CD8-positive, alpha-beta memory T cell (primary cell): Measurements from ENCODE around the gene STOM. TPM values are rescaled to one million over a fixed set of nuclear protein-coding genes. Genes with fewer than 3 reads are reported as not detected.
A peak's percentile ranks its signal among the peaks of the same experiment; 100 is the strongest.

Source experiments
- CTCF ChIA-PET: fragments of 350-600 bp; sonication (Branson Sonifier 250); formaldehyde crosslinking; loops from one replicate; lab custom pipeline; 2021; ENCODE audit warnings: antibody characterized with exemption; lab: Charles Lee
- POLR2A ChIA-PET: fragments of 350-600 bp; sonication (Branson Sonifier 250); formaldehyde crosslinking; loops from one replicate; lab custom pipeline; 2021; ENCODE audit warnings: antibody characterized with exemption; lab: Charles Lee
- DNase-seq, 5 donors: peaks; one replicate each; pipeline versions ENCODE4 v3.0.0 to v3.0.0-alpha.2; 2020 to 2022; ENCODE audit warnings: mixed read lengths in 1 of 5
- H3K27ac ChIP-seq: one replicate; pipeline ENCODE4 v1.7.0; 2013; ENCODE audit warnings: low read depth, mild to moderate bottlenecking, low read length, moderate library complexity
- H3K27me3 ChIP-seq: 2 replicates; pipeline ENCODE4 v1.7.0; 2013; ENCODE audit warnings: low read length, mild to moderate bottlenecking; ENCODE audit not compliant: insufficient read depth, poor library complexity, severe bottlenecking
- H3K36me3 ChIP-seq: 2 replicates; pipeline ENCODE4 v1.7.0; 2013; ENCODE audit warnings: mild to moderate bottlenecking, low read length, moderate library complexity; ENCODE audit not compliant: insufficient read depth
- H3K4me1 ChIP-seq: 2 replicates; pipeline ENCODE4 v1.7.0; 2013; ENCODE audit warnings: mild to moderate bottlenecking, low read length, moderate library complexity; ENCODE audit not compliant: insufficient read depth
- H3K4me3 ChIP-seq: 2 replicates; pipeline ENCODE4 v1.7.0; 2013; ENCODE audit warnings: mild to moderate bottlenecking, low read length
- H3K9me3 ChIP-seq: 2 replicates; pipeline ENCODE4 v1.7.0; 2013; ENCODE audit warnings: mild to moderate bottlenecking, low read length
- H3K27ac Mint-ChIP-seq, 8 donors: one replicate each; pipeline ENCODE4 v1.8.0; 2020 to 2021; ENCODE audit warnings: mixed read lengths in 8 of 8, mild to moderate bottlenecking in 6 of 8, inconsistent platforms in 3 of 8, moderate library complexity in 3 of 8
- H3K27me3 Mint-ChIP-seq, 2 donors: one replicate each; pipeline ENCODE4 v1.8.0; 2020 to 2021; ENCODE audit warnings: mixed read lengths in 2 of 2, mild to moderate bottlenecking in 1 of 2, moderate library complexity in 1 of 2
- H3K36me3 Mint-ChIP-seq, 3 donors: one replicate each; pipeline ENCODE4 v1.8.0; 2020 to 2021; ENCODE audit warnings: mixed read lengths in 3 of 3, inconsistent platforms in 1 of 3, mild to moderate bottlenecking in 1 of 3
- H3K4me1 Mint-ChIP-seq, 3 donors: one replicate each; pipeline ENCODE4 v1.8.0; 2020 to 2021; ENCODE audit warnings: mixed read lengths in 3 of 3, inconsistent platforms in 1 of 3, mild to moderate bottlenecking in 1 of 3
- H3K4me3 Mint-ChIP-seq, 7 donors: one replicate each; pipeline ENCODE4 v1.8.0; 2020 to 2021; ENCODE audit warnings: mixed read lengths in 7 of 7, mild to moderate bottlenecking in 6 of 7, moderate library complexity in 4 of 7, inconsistent platforms in 2 of 7
- H3K9me3 Mint-ChIP-seq, 5 donors: one replicate each; pipeline ENCODE4 v1.8.0; 2020 to 2022; ENCODE audit warnings: mixed read lengths in 5 of 5, mild to moderate bottlenecking in 3 of 5, moderate library complexity in 2 of 5, inconsistent platforms in 1 of 5
- polyA plus RNA-seq: library from polyadenylated mRNA; unstranded; fragments of 300-500 nt; fragmentation: Illumina TruSeq; gene quantifications from one replicate; pipeline ENCODE4 v1.2.3, GENCODE V29; 2021
- total RNA-seq, 2 experiments: library from RNA; stranded (reverse); gene quantifications; one replicate each; pipeline ENCODE4 v1.2.3, GENCODE V29; 2021

STOM gene
- total and polyA plus RNA-seq, 3 experiments from 2014 or later: 63.0 to 315 (median 67.3) TPM

DNA sequence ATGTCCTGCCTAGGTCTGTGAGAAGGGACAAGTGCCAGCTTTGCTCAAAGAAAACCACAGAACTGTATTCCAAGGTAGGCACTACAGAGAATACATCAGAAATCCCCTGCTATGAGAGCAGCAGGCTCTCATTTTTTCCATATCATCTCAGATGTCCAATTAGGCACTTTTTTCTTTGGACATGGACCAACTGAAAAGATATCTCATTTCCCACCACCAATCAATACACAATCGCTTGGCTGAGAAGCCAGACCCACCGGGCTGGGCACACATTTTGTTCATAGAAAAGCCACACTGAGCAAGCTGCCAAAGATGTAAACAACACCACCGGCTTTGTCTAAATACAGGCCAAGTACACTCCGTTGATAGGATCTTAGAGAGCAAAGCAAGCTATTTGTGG, 25.9 kb downstream of the STOM start:
- ChIA-PET CTCF (interaction anchor here (0.6 to 1.2 kb wide), 5 partner anchors 17 to 32 kb away, joined by 3 to 7 read pairs (median 3); no protein-coding TSS in a partner anchor), POLR2A (interaction anchor here (1.1 kb wide), 1 partner anchor 14 kb away, joined by 4 read pairs; no protein-coding TSS in a partner anchor)
- H3K27ac Mint-ChIP-seq: peak overlapping the region; percentile 19 to 80 (median 38)

DNA sequence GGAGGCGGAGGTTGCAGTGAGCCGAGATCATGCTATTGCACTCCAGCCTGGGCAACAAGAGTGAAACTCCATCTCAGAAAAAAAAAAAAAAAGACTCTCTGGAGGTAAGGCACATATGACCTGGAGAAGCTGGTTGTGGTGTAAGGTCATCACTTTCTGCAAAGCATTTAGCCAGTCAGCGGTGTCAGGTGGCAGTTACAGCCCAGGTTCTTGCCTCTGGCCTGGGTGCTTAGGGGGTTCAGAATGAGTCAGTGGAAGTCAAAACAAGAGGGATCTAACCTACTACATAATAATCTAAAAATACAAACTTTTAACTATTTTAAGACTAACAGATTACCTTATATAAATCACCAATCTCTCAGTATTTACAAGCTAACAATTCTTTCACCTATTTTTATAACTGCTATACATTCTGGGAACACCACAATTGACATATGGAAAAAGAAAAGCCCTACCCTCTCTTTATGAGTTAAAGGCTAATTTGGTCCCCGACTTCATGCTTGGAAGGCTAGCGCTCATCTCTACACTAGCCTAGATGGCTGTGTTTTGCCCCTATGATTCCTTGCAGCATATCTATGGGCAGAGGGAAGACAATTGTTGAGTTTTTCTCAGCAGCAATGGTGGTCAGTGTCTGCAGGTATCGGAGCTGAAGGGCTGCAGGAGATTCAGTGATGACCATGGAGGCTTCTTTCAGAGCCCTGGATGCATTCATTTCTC, 29.2 kb downstream of the STOM start:
- DNase-seq: no peak
- no peaks in the 10 kb centered on the region for H3K4me1 ChIP-seq
- ChIA-PET POLR2A (no interaction called here), CTCF (interaction anchor here (5.3 kb wide), 1 partner anchor 20 kb away, joined by 33 read pairs; no protein-coding TSS in a partner anchor)
- no peak overlapping the region for H3K27ac ChIP-seq
- peaks cover 3% of the 10 kb centered on the region for H3K36me3 ChIP-seq
- peak overlapping the region in 7 of 8 donors; percentile 0 to 73 (median 64) for H3K27ac Mint-ChIP-seq
- H3K4me1 Mint-ChIP-seq: peaks cover 32 to 52% (median 40%) of the 10 kb centered on the region in 3 donors
- H3K9me3 Mint-ChIP-seq: no peaks in the 10 kb centered on the region
- H3K4me3 Mint-ChIP-seq: no peak overlapping the region
- H3K36me3 Mint-ChIP-seq: peaks cover 0 to 88% (median 32%) of the 10 kb centered on the region in 3 donors
- no peak overlapping the region for H3K4me3 ChIP-seq
- H3K27me3 ChIP-seq: no peaks in the 10 kb centered on the region
- no peaks in the 10 kb centered on the region for H3K27me3 Mint-ChIP-seq
- H3K9me3 ChIP-seq: no peaks in the 10 kb centered on the region

More for the DNA sequence above, 25.9 kb downstream of the STOM start:
- Histone ChIP-seq H3K9me3 (no peaks in the 10 kb centered on the region), H3K27ac (no peak overlapping the region), H3K4me1 (no peaks in the 10 kb centered on the region), H3K36me3 (peaks cover 31% of the 10 kb centered on the region), H3K27me3 (no peaks in the 10 kb centered on the region), H3K4me3 (no peak overlapping the region)
- no peak for DNase-seq
- peaks cover 38 to 58% (median 54%) of the 10 kb centered on the region in 3 donors for H3K4me1 Mint-ChIP-seq
- H3K9me3 Mint-ChIP-seq: no peaks in the 10 kb centered on the region
- no peaks in the 10 kb centered on the region for H3K27me3 Mint-ChIP-seq
- no peak overlapping the region for H3K4me3 Mint-ChIP-seq
- peaks cover 6 to 89% (median 32%) of the 10 kb centered on the region in 3 donors for H3K36me3 Mint-ChIP-seq

GRCh38 chr9:121339437-121339836, 30.6 kb downstream of the STOM start:
- CTCF ChIA-PET: interaction anchor here (1.5 to 5.3 kb wide), 2 partner anchors 19 to 60 kb away, joined by 3 to 33 read pairs; no protein-coding TSS in a partner anchor
- peaks cover 26 to 44% (median 28%) of the 10 kb centered on the region in 3 donors for H3K4me1 Mint-ChIP-seq
- no peak overlapping the region for H3K4me3 Mint-ChIP-seq
- H3K27me3 Mint-ChIP-seq: no peaks in the 10 kb centered on the region
- no peaks in the 10 kb centered on the region for H3K4me1 ChIP-seq
- H3K36me3 Mint-ChIP-seq: peaks cover 0 to 87% (median 29%) of the 10 kb centered on the region in 3 donors
- no peak overlapping the region for H3K4me3 ChIP-seq
- DNase-seq: no peak
- H3K27me3 ChIP-seq: no peaks in the 10 kb centered on the region
- peak overlapping the region in 6 of 8 donors; percentile 2 to 69 (median 26) for H3K27ac Mint-ChIP-seq
- H3K9me3 ChIP-seq: no peaks in the 10 kb centered on the region
- POLR2A ChIA-PET: interaction anchor here (1.3 kb wide), 1 partner anchor 37 kb away, joined by 3 read pairs; no protein-coding TSS in a partner anchor
- H3K27ac ChIP-seq: no peak overlapping the region
- no peaks in the 10 kb centered on the region for H3K9me3 Mint-ChIP-seq
- H3K36me3 ChIP-seq: no peaks in the 10 kb centered on the region

GRCh38 chr9:121336665-121337064, 33.4 kb downstream of the STOM start:
- Histone ChIP-seq H3K27me3 (no peaks in the 10 kb centered on the region), H3K27ac (no peak overlapping the region), H3K4me1 (no peaks in the 10 kb centered on the region), H3K9me3 (no peaks in the 10 kb centered on the region), H3K36me3 (no peaks in the 10 kb centered on the region), H3K4me3 (no peak overlapping the region)
- Mint-ChIP-seq H3K4me1 (peaks cover 9 to 24% (median 11%) of the 10 kb centered on the region in 3 donors), H3K9me3 (no peaks in the 10 kb centered on the region), H3K36me3 (peaks cover 0 to 85% (median 20%) of the 10 kb centered on the region in 3 donors), H3K27me3 (no peaks in the 10 kb centered on the region), H3K4me3 (no peak overlapping the region), H3K27ac (peak overlapping the region in 1 of 8 donors; percentile 73)
- ChIA-PET CTCF (interaction anchor here (1.2 kb wide), 1 partner anchor 17 kb away, joined by 6 read pairs; no protein-coding TSS in a partner anchor), POLR2A (no interaction called here)
- no peak for DNase-seq

GRCh38 chr9:121333950-121334773, 35.9 kb downstream of the STOM start:
- no peaks in the 10 kb centered on the region for H3K36me3 ChIP-seq
- DNase-seq: no peak
- POLR2A ChIA-PET: no interaction called here
- Mint-ChIP-seq H3K4me1 (peaks cover 2 to 9% (median 3%) of the 10 kb centered on the region in 3 donors), H3K27ac (peak overlapping the region in 4 of 8 donors; percentile 46 to 62 (median 54)), H3K9me3 (no peaks in the 10 kb centered on the region), H3K27me3 (no peaks in the 10 kb centered on the region), H3K36me3 (peaks cover 3 to 84% (median 21%) of the 10 kb centered on the region in 3 donors), H3K4me3 (no peak overlapping the region)
- no peaks in the 10 kb centered on the region for H3K4me1 ChIP-seq
- no peaks in the 10 kb centered on the region for H3K27me3 ChIP-seq
- H3K9me3 ChIP-seq: no peaks in the 10 kb centered on the region
- H3K4me3 ChIP-seq: no peak overlapping the region
- no peak overlapping the region for H3K27ac ChIP-seq
- CTCF ChIA-PET: interaction anchor here (1.0 kb wide), 1 partner anchor 14 kb away, joined by 4 read pairs; no protein-coding TSS in a partner anchor

DNA sequence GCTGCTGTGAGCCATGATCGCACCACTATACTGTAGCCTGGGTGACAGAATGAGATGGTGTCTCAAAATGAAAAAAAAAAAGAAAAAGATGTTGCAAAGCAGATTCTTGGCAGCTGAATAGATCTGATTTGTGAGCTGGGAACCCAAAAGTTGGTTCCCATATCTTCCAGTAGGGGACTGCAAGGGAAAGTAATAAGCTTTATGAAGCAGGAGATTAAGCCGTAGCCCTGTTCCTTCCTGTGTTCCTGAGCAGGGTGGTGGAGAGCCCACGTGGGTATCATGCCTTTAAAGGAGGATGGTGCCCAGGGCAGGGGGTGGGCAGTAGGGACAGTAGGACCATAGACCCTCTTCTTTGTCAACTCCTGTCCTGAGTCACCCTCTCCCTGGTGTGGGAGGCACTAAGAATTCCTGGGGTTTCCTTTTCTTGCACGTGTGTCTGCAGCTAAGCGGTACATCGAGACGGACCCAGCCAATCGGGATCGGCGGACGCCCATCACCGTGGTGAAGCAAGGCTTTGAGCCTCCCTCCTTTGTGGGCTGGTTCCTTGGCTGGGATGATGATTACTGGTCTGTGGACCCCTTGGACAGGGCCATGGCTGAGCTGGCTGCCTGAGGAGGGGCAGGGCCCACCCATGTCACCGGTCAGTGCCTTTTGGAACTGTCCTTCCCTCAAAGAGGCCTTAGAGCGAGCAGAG, 37.9 kb downstream of the STOM start:
- H3K9me3 ChIP-seq: no peaks in the 10 kb centered on the region
- H3K36me3 ChIP-seq: no peaks in the 10 kb centered on the region
- Mint-ChIP-seq H3K9me3 (no peaks in the 10 kb centered on the region), H3K36me3 (peaks cover 3 to 78% (median 12%) of the 10 kb centered on the region in 3 donors), H3K27ac (peak overlapping the region in 3 of 8 donors; percentile 12 to 74 (median 24)), H3K27me3 (no peaks in the 10 kb centered on the region), H3K4me3 (no peak overlapping the region), H3K4me1 (peaks cover 0 to 6% (median 2%) of the 10 kb centered on the region in 3 donors)
- no peaks in the 10 kb centered on the region for H3K27me3 ChIP-seq
- ChIA-PET POLR2A (interaction anchor here (0.7 kb wide), 1 partner anchor 40 kb away, joined by 4 read pairs; no protein-coding TSS in a partner anchor), CTCF (interaction anchor here (1.2 to 1.6 kb wide), 3 partner anchors 12 to 29 kb away, joined by 3 to 8 read pairs (median 4); no protein-coding TSS in a partner anchor)
- H3K4me1 ChIP-seq: no peaks in the 10 kb centered on the region
- no peak overlapping the region for H3K27ac ChIP-seq
- H3K4me3 ChIP-seq: no peak overlapping the region
- DNase-seq: no peak

GRCh38 chr9:121331549-121331948, 38.5 kb downstream of the STOM start:
- Mint-ChIP-seq H3K27me3 (no peaks in the 10 kb centered on the region), H3K4me1 (peaks cover 0 to 6% (median 2%) of the 10 kb centered on the region in 3 donors), H3K36me3 (peaks cover 3 to 72% (median 12%) of the 10 kb centered on the region in 3 donors), H3K4me3 (no peak overlapping the region), H3K27ac (peak overlapping the region in 2 of 8 donors; percentile 28 to 75), H3K9me3 (no peaks in the 10 kb centered on the region)
- Histone ChIP-seq H3K27me3 (no peaks in the 10 kb centered on the region), H3K9me3 (no peaks in the 10 kb centered on the region), H3K4me3 (no peak overlapping the region), H3K4me1 (no peaks in the 10 kb centered on the region), H3K36me3 (no peaks in the 10 kb centered on the region), H3K27ac (no peak overlapping the region)
- CTCF ChIA-PET: interaction anchor here (1.2 to 1.6 kb wide), 3 partner anchors 11 to 29 kb away, joined by 3 to 8 read pairs (median 4); no protein-coding TSS in a partner anchor
- DNase-seq: no peak
- POLR2A ChIA-PET: no interaction called here
